ENCODE data around the gene ARFGEF2.

DNA sequence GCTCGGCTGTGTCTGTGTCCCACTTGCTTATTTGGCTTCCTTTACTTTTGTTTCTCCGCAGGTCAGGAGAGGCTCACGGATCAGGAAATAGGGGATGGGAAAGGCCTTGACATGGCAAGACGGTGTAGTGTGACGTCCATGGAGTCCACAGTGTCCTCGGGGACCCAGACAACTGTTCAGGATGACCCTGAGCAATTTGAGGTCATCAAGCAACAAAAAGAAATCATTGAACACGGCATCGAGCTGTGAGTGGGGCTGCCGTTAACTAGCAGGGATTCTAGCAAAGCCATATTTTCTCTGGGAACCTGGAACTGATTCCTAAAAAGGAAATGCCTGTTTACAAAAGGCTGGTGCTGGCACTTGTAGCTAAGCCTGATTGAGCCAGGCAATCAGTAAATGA lies 54.4 kb downstream of the ARFGEF2 start:
- TF ChIP-seq, protein P1, sequence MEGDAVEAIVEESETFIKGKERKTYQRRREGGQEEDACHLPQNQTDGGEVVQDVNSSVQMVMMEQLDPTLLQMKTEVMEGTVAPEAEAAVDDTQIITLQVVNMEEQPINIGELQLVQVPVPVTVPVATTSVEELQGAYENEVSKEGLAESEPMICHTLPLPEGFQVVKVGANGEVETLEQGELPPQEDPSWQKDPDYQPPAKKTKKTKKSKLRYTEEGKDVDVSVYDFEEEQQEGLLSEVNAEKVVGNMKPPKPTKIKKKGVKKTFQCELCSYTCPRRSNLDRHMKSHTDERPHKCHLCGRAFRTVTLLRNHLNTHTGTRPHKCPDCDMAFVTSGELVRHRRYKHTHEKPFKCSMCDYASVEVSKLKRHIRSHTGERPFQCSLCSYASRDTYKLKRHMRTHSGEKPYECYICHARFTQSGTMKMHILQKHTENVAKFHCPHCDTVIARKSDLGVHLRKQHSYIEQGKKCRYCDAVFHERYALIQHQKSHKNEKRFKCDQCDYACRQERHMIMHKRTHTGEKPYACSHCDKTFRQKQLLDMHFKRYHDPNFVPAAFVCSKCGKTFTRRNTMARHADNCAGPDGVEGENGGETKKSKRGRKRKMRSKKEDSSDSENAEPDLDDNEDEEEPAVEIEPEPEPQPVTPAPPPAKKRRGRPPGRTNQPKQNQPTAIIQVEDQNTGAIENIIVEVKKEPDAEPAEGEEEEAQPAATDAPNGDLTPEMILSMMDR (IDR thresholded peaks at IDR 0.05; ENCODE audit: low read depth, low read length): no peak
- TF ChIP-seq EZH2phosphoT487 (IDR thresholded peaks at IDR 0.05; ENCODE audit: low read depth): no peak
